ENCODE data around the gene FOXP4. TPM values are rescaled to one million over a fixed set of nuclear protein-coding genes. Genes with fewer than 3 reads are reported as not detected.

Gene FOXP4
- total and polyA plus RNA-seq, 4 donors, result 9.1 to 36.2 (median 21.5) TPM

GRCh38 chr6:41549673-41550072 lies 3.5 kb downstream of the FOXP4 start:
- Histone ChIP-seq H3K27ac (ENCODE audit: low read depth in 1 of 2, low read length in 2 of 2) (no peak overlapping the region), H3K4me1 (ENCODE audit: control insufficient read depth in 1 of 2, insufficient read depth in 2 of 2, low read length in 2 of 2) (peaks cover 0 to 3% of the 10 kb centered on the region in 2 donors), H3K36me3 (ENCODE audit: control insufficient read depth in 1 of 2, insufficient read depth in 2 of 2, low read length in 1 of 2) (no peaks in the 10 kb centered on the region), H3K9me3 (ENCODE audit: control insufficient read depth, low read length) (no peaks in the 10 kb centered on the region), H3K27me3 (ENCODE audit: control insufficient read depth in 1 of 2, insufficient read depth in 2 of 2, low read length in 1 of 2) (no peaks in the 10 kb centered on the region), H3K4me3 (ENCODE audit: low read length in 2 of 2) (no peak overlapping the region)
- DNase-seq (no peak), ATAC-seq (ENCODE audit: low FRiP score) (no peak)
- intact Hi-C loops (cut with DNase I), result loop anchor here (5.0 kb wide), 4 partner anchors 43 to 122 kb away; no protein-coding TSS in a partner anchor
- WGBS, 2 donors, result 81 to 83% methylated on average over 2 of the region's 2 CpGs

GRCh38 chr6:41551086-41551700 lies 5.0 kb downstream of the FOXP4 start:
- H3K27ac ChIP-seq (ENCODE audit: low read depth in 1 of 2, low read length in 2 of 2), result no peak overlapping the region
- WGBS, 2 donors, result 84 to 88% methylated on average over 12 of the region's 12 CpGs
- H3K27me3 ChIP-seq (ENCODE audit: control insufficient read depth in 1 of 2, insufficient read depth in 2 of 2, low read length in 1 of 2), result no peaks in the 10 kb centered on the region
- intact Hi-C loops (cut with DNase I), result no loop called here
- H3K9me3 ChIP-seq (ENCODE audit: control insufficient read depth, low read length), result no peaks in the 10 kb centered on the region
- H3K4me3 ChIP-seq (ENCODE audit: low read length in 2 of 2), result no peak overlapping the region
- DNase-seq (no peak), ATAC-seq (ENCODE audit: low FRiP score) (no peak)
- H3K36me3 ChIP-seq (ENCODE audit: control insufficient read depth in 1 of 2, insufficient read depth in 2 of 2, low read length in 1 of 2), result no peaks in the 10 kb centered on the region
- H3K4me1 ChIP-seq (ENCODE audit: control insufficient read depth in 1 of 2, insufficient read depth in 2 of 2, low read length in 2 of 2), result no peaks in the 10 kb centered on the region

GRCh38 chr6:41551857-41552256 lies 5.7 kb downstream of the FOXP4 start:
- no peak for DNase-seq
- H3K36me3 ChIP-seq (ENCODE audit: control insufficient read depth in 1 of 2, insufficient read depth in 2 of 2, low read length in 1 of 2), result no peaks in the 10 kb centered on the region
- H3K9me3 ChIP-seq (ENCODE audit: control insufficient read depth, low read length), result no peaks in the 10 kb centered on the region
- H3K4me3 ChIP-seq (ENCODE audit: low read length in 2 of 2), result no peak overlapping the region
- ATAC-seq (ENCODE audit: low FRiP score), result no peak
- H3K27me3 ChIP-seq (ENCODE audit: control insufficient read depth in 1 of 2, insufficient read depth in 2 of 2, low read length in 1 of 2), result no peaks in the 10 kb centered on the region
- intact Hi-C loops (cut with DNase I), result no loop called here
- no peak overlapping the region for H3K27ac ChIP-seq (ENCODE audit: low read depth in 1 of 2, low read length in 2 of 2)
- no peaks in the 10 kb centered on the region for H3K4me1 ChIP-seq (ENCODE audit: control insufficient read depth in 1 of 2, insufficient read depth in 2 of 2, low read length in 2 of 2)
- 88% methylated on average over 9 of the region's 9 CpGs for WGBS, 2 donors

- Histone ChIP-seq H3K27me3 (ENCODE audit: control insufficient read depth in 1 of 2, insufficient read depth in 2 of 2, low read length in 1 of 2) (no peaks in the 10 kb centered on the region), H3K4me3 (ENCODE audit: low read length in 2 of 2) (no peak overlapping the region), H3K9me3 (ENCODE audit: control insufficient read depth, low read length) (no peaks in the 10 kb centered on the region), H3K27ac (ENCODE audit: low read depth in 1 of 2, low read length in 2 of 2) (no peak overlapping the region), H3K4me1 (ENCODE audit: control insufficient read depth in 1 of 2, insufficient read depth in 2 of 2, low read length in 2 of 2) (no peaks in the 10 kb centered on the region), H3K36me3 (ENCODE audit: control insufficient read depth in 1 of 2, insufficient read depth in 2 of 2, low read length in 1 of 2) (no peaks in the 10 kb centered on the region)
- WGBS, 2 donors, result 82 to 83% methylated on average over 10 of the region's 10 CpGs
- DNase-seq (no peak), ATAC-seq (ENCODE audit: low FRiP score) (no peak)
- intact Hi-C loops (cut with DNase I), result no loop called here
Measured at GRCh38 chr6:41552723-41553122, 6.5 kb downstream of the FOXP4 start.

GRCh38 chr6:41553405-41553999 lies 7.3 kb downstream of the FOXP4 start:
- H3K4me1 ChIP-seq (ENCODE audit: control insufficient read depth in 1 of 2, insufficient read depth in 2 of 2, low read length in 2 of 2), result no peaks in the 10 kb centered on the region
- H3K36me3 ChIP-seq (ENCODE audit: control insufficient read depth in 1 of 2, insufficient read depth in 2 of 2, low read length in 1 of 2), result no peaks in the 10 kb centered on the region
- DNase-seq (no peak), ATAC-seq (ENCODE audit: low FRiP score) (no peak)
- no peak overlapping the region for H3K27ac ChIP-seq (ENCODE audit: low read depth in 1 of 2, low read length in 2 of 2)
- H3K9me3 ChIP-seq (ENCODE audit: control insufficient read depth, low read length), result no peaks in the 10 kb centered on the region
- H3K4me3 ChIP-seq (ENCODE audit: low read length in 2 of 2), result no peak overlapping the region
- WGBS, 2 donors, result 6 to 14% methylated on average over 1 of the region's 1 CpG
- no peaks in the 10 kb centered on the region for H3K27me3 ChIP-seq (ENCODE audit: control insufficient read depth in 1 of 2, insufficient read depth in 2 of 2, low read length in 1 of 2)
- intact Hi-C loops (cut with DNase I), result no loop called here

- Histone ChIP-seq H3K27ac (ENCODE audit: low read depth in 1 of 2, low read length in 2 of 2) (no peak overlapping the region), H3K9me3 (ENCODE audit: control insufficient read depth, low read length) (no peaks in the 10 kb centered on the region), H3K27me3 (ENCODE audit: control insufficient read depth in 1 of 2, insufficient read depth in 2 of 2, low read length in 1 of 2) (no peaks in the 10 kb centered on the region), H3K4me3 (ENCODE audit: low read length in 2 of 2) (no peak overlapping the region), H3K36me3 (ENCODE audit: control insufficient read depth in 1 of 2, insufficient read depth in 2 of 2, low read length in 1 of 2) (no peaks in the 10 kb centered on the region), H3K4me1 (ENCODE audit: control insufficient read depth in 1 of 2, insufficient read depth in 2 of 2, low read length in 2 of 2) (no peaks in the 10 kb centered on the region)
- WGBS, 2 donors, result 92 to 95% methylated on average over 15 of the region's 15 CpGs
- intact Hi-C loops (cut with DNase I), result no loop called here
- DNase-seq (no peak), ATAC-seq (ENCODE audit: low FRiP score) (no peak)
Measured at GRCh38 chr6:41555326-41556300, 9.4 kb downstream of the FOXP4 start.

GRCh38 chr6:41557335-41557734 lies 11.2 kb downstream of the FOXP4 start:
- no peak for ATAC-seq (ENCODE audit: low FRiP score)
- H3K27ac ChIP-seq (ENCODE audit: low read depth in 1 of 2, low read length in 2 of 2), result no peak overlapping the region
- intact Hi-C loops (cut with DNase I), result no loop called here
- H3K36me3 ChIP-seq (ENCODE audit: control insufficient read depth in 1 of 2, insufficient read depth in 2 of 2, low read length in 1 of 2), result no peaks in the 10 kb centered on the region
- no peaks in the 10 kb centered on the region for H3K27me3 ChIP-seq (ENCODE audit: control insufficient read depth in 1 of 2, insufficient read depth in 2 of 2, low read length in 1 of 2)
- H3K4me3 ChIP-seq (ENCODE audit: low read length in 2 of 2), result no peak overlapping the region
- H3K4me1 ChIP-seq (ENCODE audit: control insufficient read depth in 1 of 2, insufficient read depth in 2 of 2, low read length in 2 of 2), result no peaks in the 10 kb centered on the region
- 87 to 91% methylated on average over 2 of the region's 2 CpGs for WGBS, 2 donors
- no peak for DNase-seq
- H3K9me3 ChIP-seq (ENCODE audit: control insufficient read depth, low read length), result no peaks in the 10 kb centered on the region

- Histone ChIP-seq H3K27me3 (ENCODE audit: control insufficient read depth in 1 of 2, insufficient read depth in 2 of 2, low read length in 1 of 2) (no peaks in the 10 kb centered on the region), H3K27ac (ENCODE audit: low read depth in 1 of 2, low read length in 2 of 2) (no peak overlapping the region), H3K4me3 (ENCODE audit: low read length in 2 of 2) (no peak overlapping the region), H3K9me3 (ENCODE audit: control insufficient read depth, low read length) (no peaks in the 10 kb centered on the region), H3K36me3 (ENCODE audit: control insufficient read depth in 1 of 2, insufficient read depth in 2 of 2, low read length in 1 of 2) (no peaks in the 10 kb centered on the region), H3K4me1 (ENCODE audit: control insufficient read depth in 1 of 2, insufficient read depth in 2 of 2, low read length in 2 of 2) (no peaks in the 10 kb centered on the region)
- WGBS, 2 donors, result 31 to 37% methylated on average over 4 of the region's 4 CpGs
- intact Hi-C loops (cut with DNase I), result no loop called here
- ATAC-seq (ENCODE audit: low FRiP score) (no peak), DNase-seq (no peak)
Measured at GRCh38 chr6:41558033-41558807, 12.0 kb downstream of the FOXP4 start.
